SK-N-SH (cell line): ENCODE measurements around the gene AGAP1. TPM values are rescaled to one million over a fixed set of nuclear protein-coding genes. Genes with fewer than 3 reads are reported as not detected.
A peak's percentile ranks its signal among the peaks of the same experiment; 100 is the strongest.

Experiments
- CTCF ChIA-PET: fragments of 300-600, 350-600 bp; formaldehyde crosslinking; extraction: SDS; loops from one replicate; lab custom pipeline; 2021; lab: Yijun Ruan, JAX
- POLR2A ChIA-PET: fragments of 350-600 bp; sonication (Branson Sonifier 250); formaldehyde crosslinking; extraction: SDS; loops from one replicate; lab custom pipeline; 2020; ENCODE audit warnings: antibody characterized with exemption, inconsistent platforms; lab: Yijun Ruan, JAX
- DNase-seq: peaks from one replicate; pipeline ENCODE4 v3.0.0; 2012
- H2AFZ ChIP-seq: fragments of 200-600 bp; sonication (generic); 2 replicates; pipeline ENCODE4 v1.8.1; 2016; ENCODE audit warnings: antibody characterized with exemption, mild to moderate bottlenecking, low read depth
- H3F3A ChIP-seq: fragments of 200-600 bp; sonication (generic); replicated peaks from 2 replicates; pipeline ENCODE3; 2016; ENCODE audit warnings: antibody characterized with exemption, mild to moderate bottlenecking; ENCODE audit not compliant: insufficient read depth
- H3K27ac ChIP-seq, 2 experiments: fragments of 200-500 bp in 1 of 2; fragments of 200-600 bp in 1 of 2; sonication (Bioruptor generic) in 1 of 2; sonication (generic), shearing (Covaris generic) in 1 of 2; 2 replicates each; pipeline versions ENCODE4 v1.5.1 to v1.6.1; 2014 to 2016; ENCODE audit warnings: low read depth in 2 of 2, inconsistent platforms in 1 of 2, low read length in 1 of 2, mild to moderate bottlenecking in 1 of 2, mixed read lengths in 1 of 2
- H3K27me3 ChIP-seq: fragments of 200-600 bp; sonication (generic), shearing (Covaris generic); 2 replicates; pipeline ENCODE4 v1.6.1; 2016; ENCODE audit warnings: mixed run types; ENCODE audit not compliant: insufficient read depth
- H3K36me3 ChIP-seq, 2 experiments: fragments of 200-500 bp in 1 of 2; fragments of 200-600 bp in 1 of 2; sonication (Bioruptor generic) in 1 of 2; sonication (generic) in 1 of 2; replicated peaks in 1 of 2; 2 replicates each; pipeline versions ENCODE3 to v1.5.1; 2014 to 2016; ENCODE audit warnings: low read length in 1 of 2, mild to moderate bottlenecking in 1 of 2; ENCODE audit not compliant: insufficient read depth in 2 of 2, control insufficient read depth in 1 of 2
- H3K4me1 ChIP-seq, 2 experiments: fragments of 200-500 bp in 1 of 2; fragments of 200-600 bp in 1 of 2; sonication (Bioruptor generic) in 1 of 2; sonication (generic), shearing (Covaris generic) in 1 of 2; 2 replicates each; pipeline versions ENCODE4 v1.5.1 to v1.6.1; 2014 to 2016; ENCODE audit warnings: low read depth in 1 of 2, low read length in 1 of 2, mixed run types in 1 of 2; ENCODE audit not compliant: insufficient read depth in 2 of 2, control insufficient read depth in 1 of 2
- H3K4me2 ChIP-seq: fragments of 200-600 bp; sonication (generic), shearing (Covaris generic); 2 replicates; pipeline ENCODE4 v1.6.1; 2017; ENCODE audit warnings: mixed run types
- H3K4me3 ChIP-seq, 2 experiments: fragments of 200-500 bp in 1 of 2; fragments of 200-600 bp in 1 of 2; sonication (Bioruptor generic) in 1 of 2; sonication (generic), shearing (Covaris generic) in 1 of 2; 2 replicates each; pipeline versions ENCODE4 v1.5.1 to v1.8.1; 2014 to 2016; ENCODE audit warnings: low read depth in 2 of 2, inconsistent platforms in 1 of 2, low read length in 1 of 2, mild to moderate bottlenecking in 1 of 2, mixed read lengths in 1 of 2, moderate library complexity in 1 of 2
- H3K79me2 ChIP-seq: fragments of 200-600 bp; sonication (generic); 2 replicates; pipeline ENCODE4 v1.8.1; 2017; ENCODE audit warnings: mild to moderate bottlenecking; ENCODE audit not compliant: insufficient read depth
- H3K9ac ChIP-seq: fragments of 200-600 bp; sonication (generic); 2 replicates; pipeline ENCODE4 v1.6.1; 2017; ENCODE audit warnings: mixed run types
- H3K9me2 ChIP-seq: fragments of 200-600 bp; sonication (generic); 2 replicates; pipeline ENCODE4 v1.6.1; 2017; ENCODE audit warnings: mixed run types
- H3K9me3 ChIP-seq: fragments of 200-600 bp; sonication (generic); 2 replicates; pipeline ENCODE4 v1.6.1; 2017; ENCODE audit warnings: mixed run types, mild to moderate bottlenecking, moderate library complexity
- H4K20me1 ChIP-seq: fragments of 200-600 bp; sonication (generic); 2 replicates; pipeline ENCODE4 v1.6.1; 2017; ENCODE audit warnings: mild to moderate bottlenecking, mixed run types; ENCODE audit not compliant: insufficient read depth
- ELF1 ChIP-seq: IDR thresholded peaks from 2 replicates; pipeline ENCODE4 v1.4.0; 2012
- EZH2phosphoT487 ChIP-seq: fragments of 200-600 bp; sonication (generic); IDR thresholded peaks from 2 replicates; pipeline ENCODE4 v1.6.1; 2017; ENCODE audit warnings: low read depth, mixed run types, mild to moderate bottlenecking, antibody characterized with exemption, moderate library complexity, borderline replicate concordance
- FOXM1 ChIP-seq: IDR thresholded peaks from 2 replicates; pipeline ENCODE4 v1.4.0; 2012; ENCODE audit warnings: low read depth, mild to moderate bottlenecking
- MAX ChIP-seq: IDR thresholded peaks from 2 replicates; pipeline ENCODE4 v1.4.0; 2012; ENCODE audit warnings: low read depth
- MXI1 ChIP-seq: IDR thresholded peaks from 2 replicates; pipeline ENCODE4 v1.6.1; 2012; ENCODE audit warnings: mild to moderate bottlenecking, low read depth, low read length, improper control_type of control experiment
- NFIC ChIP-seq: IDR thresholded peaks from 2 replicates; pipeline ENCODE4 v1.4.0; 2012; ENCODE audit warnings: borderline replicate concordance
- POLR2AphosphoS5 ChIP-seq: IDR thresholded peaks from 2 replicates; pipeline ENCODE4 v1.6.1; 2012; ENCODE audit warnings: low read depth, low read length
- RAD21 ChIP-seq: IDR thresholded peaks from 2 replicates; pipeline ENCODE4 v1.6.1; 2012; ENCODE audit warnings: mild to moderate bottlenecking, low read length
- SIN3A ChIP-seq: IDR thresholded peaks from 2 replicates; pipeline ENCODE4 v1.6.1; 2012; ENCODE audit warnings: low read depth, mild to moderate bottlenecking, low read length, moderate library complexity, borderline replicate concordance
- SMC3 ChIP-seq: IDR thresholded peaks from 2 replicates; pipeline ENCODE4 v1.6.1; 2012; ENCODE audit warnings: low read depth, low read length, improper control_type of control experiment
- TEAD4 ChIP-seq: IDR thresholded peaks from 2 replicates; pipeline ENCODE4 v1.4.0; 2012; ENCODE audit warnings: mild to moderate bottlenecking, borderline replicate concordance; ENCODE audit not compliant: insufficient read depth
- USF2 ChIP-seq: fragments of 150-350 bp; IDR thresholded peaks from 2 replicates; pipeline ENCODE4 v1.6.1; 2017; ENCODE audit warnings: antibody characterized with exemption, low read length, low read depth, borderline replicate concordance
- ZBTB33 ChIP-seq: IDR thresholded peaks from 2 replicates; pipeline ENCODE4 v1.4.0; 2012; ENCODE audit warnings: low read depth, borderline replicate concordance
- WGBS: methylation state at CpG from one replicate; pipeline ENCODE4 v1.1.6; 2017; ENCODE audit warnings: low lambda C conversion rate; 5-methylcytosine and 5-hydroxymethylcytosine counted together
- polyA plus RNA-seq, 3 experiments: library from polyadenylated mRNA; depleted of rRNA; stranded (reverse); fragments of >200 nt; gene quantifications; 2 replicates each; pipeline ENCODE4 v1.2.3, GENCODE V29; 2012
- TF ChIP-seq, protein P1 (sequence below): fragments of 200-600 bp; sonication (generic); IDR thresholded peaks from 2 replicates; pipeline ENCODE4 v1.6.1; 2017; ENCODE audit warnings: antibody characterized with exemption, mild to moderate bottlenecking, moderate library complexity
- TF ChIP-seq, protein P2 (sequence below): IDR thresholded peaks from 2 replicates; pipeline ENCODE4; 2012
- TF ChIP-seq, protein P3 (sequence below): IDR thresholded peaks from 2 replicates; pipeline ENCODE4 v1.6.1; 2012; ENCODE audit warnings: mild to moderate bottlenecking, low read depth, low read length, moderate library complexity
- TF ChIP-seq, protein P4 (sequence below): fragments of 150-350 bp; IDR thresholded peaks from 2 replicates; pipeline ENCODE4 v1.6.1; 2016; ENCODE audit warnings: mild to moderate bottlenecking, low read depth, low read length
- TF ChIP-seq, protein P5 (sequence below): IDR thresholded peaks from 2 replicates; pipeline ENCODE4 v1.4.0; 2012; ENCODE audit warnings: low read depth, borderline replicate concordance

AGAP1 gene
- polyA plus RNA-seq, 1 of the 3 experiments (the other 2 are of a cell fraction) = 8.8 TPM

DNA sequence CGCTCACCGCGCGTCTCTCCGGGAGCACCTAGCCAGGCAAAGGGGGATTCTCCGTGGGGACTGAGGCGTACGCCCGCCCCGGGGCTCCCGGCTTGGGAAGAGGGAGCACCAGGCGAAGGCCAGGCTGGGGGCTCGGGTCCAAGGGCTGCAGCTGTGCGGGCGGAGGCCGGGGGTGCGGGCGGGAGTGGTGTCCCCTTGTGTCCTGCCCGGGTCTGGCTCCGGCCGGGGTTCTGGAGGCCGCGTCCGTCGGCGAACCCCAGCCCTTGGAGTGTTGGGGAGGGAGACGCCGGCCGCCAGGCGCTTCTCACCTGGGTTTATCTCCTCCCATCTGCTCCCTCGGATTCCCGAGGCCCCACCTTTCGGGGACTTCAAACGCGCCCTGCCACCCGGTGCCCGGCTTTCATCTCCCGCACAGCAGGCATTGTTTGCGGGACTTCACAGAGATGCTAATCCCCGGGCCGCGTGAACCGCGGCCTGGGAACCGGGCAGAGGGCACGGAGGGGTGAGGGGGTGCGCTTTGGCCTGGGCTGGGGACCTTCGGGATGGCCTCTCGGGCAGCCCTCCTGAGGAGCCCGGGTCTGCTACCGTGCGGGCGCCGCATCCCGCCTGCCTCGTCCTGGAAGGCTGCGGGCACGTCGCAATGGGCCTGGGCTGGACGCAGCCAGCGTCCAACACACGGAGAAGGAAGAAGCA is 679.3 kb downstream of the AGAP1 start:
- CTCF ChIA-PET = interaction anchor here (0.6 to 17.1 kb wide), 3 partner anchors 63 to 394 kb away, joined by 3 to 372 read pairs (median 248); no protein-coding TSS in a partner anchor
- Histone ChIP-seq H3F3A (peaks cover 14% of the 10 kb centered on the region), H2AFZ (no peak overlapping the region), H3K9ac (no peak overlapping the region), H4K20me1 (no peaks in the 10 kb centered on the region), H3K36me3 (no peaks in the 10 kb centered on the region), H3K4me3 (no peak overlapping the region), H3K79me2 (no peaks in the 10 kb centered on the region), H3K4me1 (peaks cover 0 to 3% of the 10 kb centered on the region in 2 experiments; a peak in 1 of 4 replicates), H3K27ac (no peak overlapping the region)
- POLR2A ChIA-PET = no interaction called here
- TF ChIP-seq, protein P1, sequence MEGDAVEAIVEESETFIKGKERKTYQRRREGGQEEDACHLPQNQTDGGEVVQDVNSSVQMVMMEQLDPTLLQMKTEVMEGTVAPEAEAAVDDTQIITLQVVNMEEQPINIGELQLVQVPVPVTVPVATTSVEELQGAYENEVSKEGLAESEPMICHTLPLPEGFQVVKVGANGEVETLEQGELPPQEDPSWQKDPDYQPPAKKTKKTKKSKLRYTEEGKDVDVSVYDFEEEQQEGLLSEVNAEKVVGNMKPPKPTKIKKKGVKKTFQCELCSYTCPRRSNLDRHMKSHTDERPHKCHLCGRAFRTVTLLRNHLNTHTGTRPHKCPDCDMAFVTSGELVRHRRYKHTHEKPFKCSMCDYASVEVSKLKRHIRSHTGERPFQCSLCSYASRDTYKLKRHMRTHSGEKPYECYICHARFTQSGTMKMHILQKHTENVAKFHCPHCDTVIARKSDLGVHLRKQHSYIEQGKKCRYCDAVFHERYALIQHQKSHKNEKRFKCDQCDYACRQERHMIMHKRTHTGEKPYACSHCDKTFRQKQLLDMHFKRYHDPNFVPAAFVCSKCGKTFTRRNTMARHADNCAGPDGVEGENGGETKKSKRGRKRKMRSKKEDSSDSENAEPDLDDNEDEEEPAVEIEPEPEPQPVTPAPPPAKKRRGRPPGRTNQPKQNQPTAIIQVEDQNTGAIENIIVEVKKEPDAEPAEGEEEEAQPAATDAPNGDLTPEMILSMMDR = no peak
- TF ChIP-seq POLR2AphosphoS5 = no peak
- TF ChIP-seq USF2 = no peak
- TF ChIP-seq RAD21 = no peak
- no peak for TF ChIP-seq ELF1
- no peak for TF ChIP-seq MXI1
- TF ChIP-seq, protein P2, sequence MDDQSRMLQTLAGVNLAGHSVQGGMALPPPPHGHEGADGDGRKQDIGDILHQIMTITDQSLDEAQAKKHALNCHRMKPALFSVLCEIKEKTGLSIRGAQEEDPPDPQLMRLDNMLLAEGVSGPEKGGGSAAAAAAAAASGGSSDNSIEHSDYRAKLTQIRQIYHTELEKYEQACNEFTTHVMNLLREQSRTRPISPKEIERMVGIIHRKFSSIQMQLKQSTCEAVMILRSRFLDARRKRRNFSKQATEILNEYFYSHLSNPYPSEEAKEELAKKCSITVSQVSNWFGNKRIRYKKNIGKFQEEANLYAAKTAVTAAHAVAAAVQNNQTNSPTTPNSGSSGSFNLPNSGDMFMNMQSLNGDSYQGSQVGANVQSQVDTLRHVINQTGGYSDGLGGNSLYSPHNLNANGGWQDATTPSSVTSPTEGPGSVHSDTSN = no peak
- TF ChIP-seq, protein P3, sequence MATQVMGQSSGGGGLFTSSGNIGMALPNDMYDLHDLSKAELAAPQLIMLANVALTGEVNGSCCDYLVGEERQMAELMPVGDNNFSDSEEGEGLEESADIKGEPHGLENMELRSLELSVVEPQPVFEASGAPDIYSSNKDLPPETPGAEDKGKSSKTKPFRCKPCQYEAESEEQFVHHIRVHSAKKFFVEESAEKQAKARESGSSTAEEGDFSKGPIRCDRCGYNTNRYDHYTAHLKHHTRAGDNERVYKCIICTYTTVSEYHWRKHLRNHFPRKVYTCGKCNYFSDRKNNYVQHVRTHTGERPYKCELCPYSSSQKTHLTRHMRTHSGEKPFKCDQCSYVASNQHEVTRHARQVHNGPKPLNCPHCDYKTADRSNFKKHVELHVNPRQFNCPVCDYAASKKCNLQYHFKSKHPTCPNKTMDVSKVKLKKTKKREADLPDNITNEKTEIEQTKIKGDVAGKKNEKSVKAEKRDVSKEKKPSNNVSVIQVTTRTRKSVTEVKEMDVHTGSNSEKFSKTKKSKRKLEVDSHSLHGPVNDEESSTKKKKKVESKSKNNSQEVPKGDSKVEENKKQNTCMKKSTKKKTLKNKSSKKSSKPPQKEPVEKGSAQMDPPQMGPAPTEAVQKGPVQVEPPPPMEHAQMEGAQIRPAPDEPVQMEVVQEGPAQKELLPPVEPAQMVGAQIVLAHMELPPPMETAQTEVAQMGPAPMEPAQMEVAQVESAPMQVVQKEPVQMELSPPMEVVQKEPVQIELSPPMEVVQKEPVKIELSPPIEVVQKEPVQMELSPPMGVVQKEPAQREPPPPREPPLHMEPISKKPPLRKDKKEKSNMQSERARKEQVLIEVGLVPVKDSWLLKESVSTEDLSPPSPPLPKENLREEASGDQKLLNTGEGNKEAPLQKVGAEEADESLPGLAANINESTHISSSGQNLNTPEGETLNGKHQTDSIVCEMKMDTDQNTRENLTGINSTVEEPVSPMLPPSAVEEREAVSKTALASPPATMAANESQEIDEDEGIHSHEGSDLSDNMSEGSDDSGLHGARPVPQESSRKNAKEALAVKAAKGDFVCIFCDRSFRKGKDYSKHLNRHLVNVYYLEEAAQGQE = no peak
- no peak for TF ChIP-seq NFIC
- no peak for TF ChIP-seq EZH2phosphoT487
- TF ChIP-seq MAX = no peak
- no peak for TF ChIP-seq SMC3
- TF ChIP-seq, protein P4, sequence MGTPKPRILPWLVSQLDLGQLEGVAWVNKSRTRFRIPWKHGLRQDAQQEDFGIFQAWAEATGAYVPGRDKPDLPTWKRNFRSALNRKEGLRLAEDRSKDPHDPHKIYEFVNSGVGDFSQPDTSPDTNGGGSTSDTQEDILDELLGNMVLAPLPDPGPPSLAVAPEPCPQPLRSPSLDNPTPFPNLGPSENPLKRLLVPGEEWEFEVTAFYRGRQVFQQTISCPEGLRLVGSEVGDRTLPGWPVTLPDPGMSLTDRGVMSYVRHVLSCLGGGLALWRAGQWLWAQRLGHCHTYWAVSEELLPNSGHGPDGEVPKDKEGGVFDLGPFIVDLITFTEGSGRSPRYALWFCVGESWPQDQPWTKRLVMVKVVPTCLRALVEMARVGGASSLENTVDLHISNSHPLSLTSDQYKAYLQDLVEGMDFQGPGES = no peak
- TF ChIP-seq ZBTB33 = no peak
- TF ChIP-seq, protein P5, sequence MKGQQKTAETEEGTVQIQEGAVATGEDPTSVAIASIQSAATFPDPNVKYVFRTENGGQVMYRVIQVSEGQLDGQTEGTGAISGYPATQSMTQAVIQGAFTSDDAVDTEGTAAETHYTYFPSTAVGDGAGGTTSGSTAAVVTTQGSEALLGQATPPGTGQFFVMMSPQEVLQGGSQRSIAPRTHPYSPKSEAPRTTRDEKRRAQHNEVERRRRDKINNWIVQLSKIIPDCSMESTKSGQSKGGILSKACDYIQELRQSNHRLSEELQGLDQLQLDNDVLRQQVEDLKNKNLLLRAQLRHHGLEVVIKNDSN = no peak
- TF ChIP-seq TEAD4 = no peak
- TF ChIP-seq FOXM1 = no peak
- TF ChIP-seq SIN3A = no peak
- TF ChIP-seq, all 33 proteins: peak for 0
- H3K4me2 ChIP-seq = no peak overlapping the region
- WGBS = 35% methylated on average over 15 of the region's 62 CpGs
- no peaks in the 10 kb centered on the region for H3K9me2 ChIP-seq
- peaks cover 66% of the 10 kb centered on the region for H3K27me3 ChIP-seq
- DNase-seq = peak; percentile 50
- H3K9me3 ChIP-seq = no peaks in the 10 kb centered on the region
